Activated naive CD4-positive, alpha-beta T cell treated with anti-CD3 and anti-CD28 coated beads, Interleukin-2, amount 50 U/mL, for 16 hours (primary cell): Measurements from ENCODE around the gene CDH23.

Experiments used
- DNase-seq: peaks from one replicate; pipeline ENCODE4 v3.0.0-alpha.2; 2020

Gene CDH23

GRCh38 chr10:71646592-71647292 lies 250.0 kb downstream of the CDH23 start:
- no peak for DNase-seq

- DNase-seq: no peak
Measured at GRCh38 chr10:71647526-71648253, 251.0 kb downstream of the CDH23 start.

- no peak for DNase-seq
Measured at GRCh38 chr10:71648254-71648932, 251.7 kb downstream of the CDH23 start.

- no peak for DNase-seq
Measured at GRCh38 chr10:71648933-71649320, 252.2 kb downstream of the CDH23 start.

- no peak for DNase-seq
Measured at GRCh38 chr10:71649631-71650030, 252.9 kb downstream of the CDH23 start.

GRCh38 chr10:71650397-71650796 lies 253.7 kb downstream of the CDH23 start:
- no peak for DNase-seq

- DNase-seq: no peak
Measured at GRCh38 chr10:71651428-71651827, 254.7 kb downstream of the CDH23 start.

- no peak for DNase-seq
Measured at GRCh38 chr10:71651928-71652327, 255.2 kb downstream of the CDH23 start.

- DNase-seq: no peak
Measured at GRCh38 chr10:71653044-71653443, 256.3 kb downstream of the CDH23 start.

GRCh38 chr10:71656220-71656619 lies 259.5 kb downstream of the CDH23 start:
- no peak for DNase-seq

- DNase-seq: no peak
Measured at GRCh38 chr10:71657604-71658466, 261.1 kb downstream of the CDH23 start.

GRCh38 chr10:71658467-71658745 lies 261.7 kb downstream of the CDH23 start:
- no peak for DNase-seq

GRCh38 chr10:71659111-71659634 lies 262.5 kb downstream of the CDH23 start:
- DNase-seq: no peak

GRCh38 chr10:71659737-71660136 lies 263.0 kb downstream of the CDH23 start:
- DNase-seq: no peak

GRCh38 chr10:71660313-71660712 lies 263.6 kb downstream of the CDH23 start:
- DNase-seq: no peak

GRCh38 chr10:71661060-71661622 lies 264.4 kb downstream of the CDH23 start:
- DNase-seq: no peak

GRCh38 chr10:71661779-71662336 lies 265.1 kb downstream of the CDH23 start:
- no peak for DNase-seq

- DNase-seq: no peak
Measured at GRCh38 chr10:71663311-71663710, 266.6 kb downstream of the CDH23 start.

- no peak for DNase-seq
Measured at GRCh38 chr10:71664585-71664984, 267.9 kb downstream of the CDH23 start.

- DNase-seq: no peak
Measured at GRCh38 chr10:71665456-71665855, 268.7 kb downstream of the CDH23 start.

GRCh38 chr10:71666639-71667386 lies 270.1 kb downstream of the CDH23 start:
- DNase-seq: peak; percentile 22

- no peak for DNase-seq
Measured at GRCh38 chr10:71667387-71667752, 270.6 kb downstream of the CDH23 start.
